ENCODE data around the gene KIN. TPM values are rescaled to one million over a fixed set of nuclear protein-coding genes. Genes with fewer than 3 reads are reported as not detected.
A peak's percentile ranks its signal among the peaks of the same experiment; 100 is the strongest.

The KIN gene
- total and polyA plus RNA-seq, 2 of the 4 experiments (the other 2 are of a cell fraction), result 3.0 to 6.4 TPM

- TF ChIP-seq MXI1 (IDR thresholded peaks at IDR 0.05; ENCODE audit: borderline replicate concordance, low read depth, low read length), result no peak
- no peak for TF ChIP-seq BHLHE40 (IDR thresholded peaks at IDR 0.05; ENCODE audit: low read depth, low read length)
- no peak for TF ChIP-seq USF2 (IDR thresholded peaks at IDR 0.05; ENCODE audit: low read depth, low read length)
- no peak for TF ChIP-seq MAZ (IDR thresholded peaks at IDR 0.05; ENCODE audit: borderline replicate concordance, low read depth, low read length)
- TF ChIP-seq SMC3 (IDR thresholded peaks at IDR 0.05; ENCODE audit: low read depth, low read length), result no peak
Observed at GRCh38 chr10:7792541-7792940, 4.7 kb upstream of the KIN start (continued).

DNA sequence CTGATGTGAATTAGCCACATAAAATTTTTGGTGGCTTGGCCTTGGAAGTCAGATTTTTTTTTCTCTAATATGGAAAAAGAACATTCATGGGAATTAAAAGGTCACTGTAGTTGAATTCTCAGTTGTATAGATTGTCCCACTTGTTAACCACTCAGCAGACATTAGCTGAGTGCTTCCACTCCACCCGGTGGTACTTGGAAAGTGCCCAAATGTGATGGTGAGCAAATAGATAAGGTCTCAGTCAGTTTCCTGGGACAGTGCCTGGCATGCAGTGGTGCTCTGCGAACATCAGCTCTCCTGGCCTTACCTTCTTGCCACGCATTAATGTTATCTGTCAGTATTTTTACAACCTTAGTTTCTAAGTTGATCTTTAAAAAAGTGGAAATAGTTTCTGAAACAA, 1.6 kb upstream of the KIN start:
- Histone ChIP-seq H4K91ac (ENCODE audit: insufficient read depth, low read depth, low read length) (no peak overlapping the region), H3K4me1 (ENCODE audit: control insufficient read depth, insufficient read depth, low read length) (peaks cover 1% of the 10 kb centered on the region; the same call in 1 of the 2 replicates), H3K18ac (ENCODE audit: low read depth, low read length) (no peak overlapping the region), H2BK20ac (ENCODE audit: low read depth, low read length) (no peak overlapping the region), H4K5ac (ENCODE audit: low read depth, low read length) (no peak overlapping the region), H3K4me2 (ENCODE audit: low read depth, low read length) (peak overlapping the region; percentile 98), H2AFZ (replicated peaks; ENCODE audit: low read length, poor library complexity) (no peak overlapping the region), H3K9me3 (ENCODE audit: control insufficient read depth, insufficient read depth, low read length) (no peaks in the 10 kb centered on the region), H2AK5ac (ENCODE audit: low read depth, low read length) (no peak overlapping the region; the same call in 1 of the 2 replicates), H3K14ac (replicated peaks; ENCODE audit: low read depth, low read length) (no peak overlapping the region), H3K23ac (ENCODE audit: low read depth, low read length) (peak overlapping the region; percentile 46), H3K36me3 (ENCODE audit: control insufficient read depth, insufficient read depth, low read length) (no peaks in the 10 kb centered on the region; the same call in 1 of the 2 replicates), H4K8ac (ENCODE audit: low read depth in 2 of 2, low read length in 2 of 2) (no peak overlapping the region), H3K4ac (ENCODE audit: low read depth, low read length) (0 out of 2 replicates have a peak overlapping the region, but pooled peaks have one; percentile 48), H2BK5ac (ENCODE audit: low read depth, low read length, poor library complexity, severe bottlenecking) (no peak overlapping the region), H3K27ac (ENCODE audit: insufficient read depth, low read length) (0 out of 2 replicates have a peak overlapping the region, but pooled peaks have one; percentile 2), H4K20me1 (ENCODE audit: insufficient read depth, low read length) (peaks cover 51% of the 10 kb centered on the region), H3K9me1 (ENCODE audit: insufficient read depth, low read length) (0 out of 2 replicates have a peak, but pooled peaks cover 7% of the 10 kb centered on the region), H3K9ac (ENCODE audit: low read depth, low read length) (peak overlapping the region; percentile 7; the same call in 1 of the 2 replicates), H2AK9ac (replicated peaks; ENCODE audit: low read depth, low read length, poor library complexity) (no peak overlapping the region), H3K56ac (ENCODE audit: extremely low read depth, insufficient read depth, low read length) (no peak overlapping the region), H3K79me1 (ENCODE audit: low read depth in 1 of 2, low read length in 2 of 2) (peaks cover 2 to 46% of the 10 kb centered on the region in 2 experiments; a peak in 2 of 4 replicates), H3K27me3 (ENCODE audit: control insufficient read depth, insufficient read depth, low read length) (no peaks in the 10 kb centered on the region), H2BK120ac (ENCODE audit: low read depth, low read length) (no peak overlapping the region), H2BK15ac (ENCODE audit: low read depth, low read length) (no peak overlapping the region), H3K4me3 (ENCODE audit: insufficient read depth, low read depth, low read length) (peak overlapping the region; percentile 10)
- peak; percentile 3; the same call in 1 of the 2 replicates for TF ChIP-seq POLR2A (IDR thresholded peaks at IDR 0.05; ENCODE audit: low read depth, low read length)
- no peak for TF ChIP-seq MXI1 (IDR thresholded peaks at IDR 0.05; ENCODE audit: borderline replicate concordance, low read depth, low read length)
- POLR2A ChIA-PET (ENCODE audit: unreplicated experiment), result no interaction called here
- no CpG with 5 or more reads among the region's 3 CpGs for WGBS, 2 experiments (ENCODE audit: extremely low coverage in 2 of 2, insufficient read length in 1 of 2)
- ATAC-seq (ENCODE audit: low read depth), result no peak
- BruUV-seq (replicated peaks), result no TSS peak
- intact Hi-C loops (cut with micrococcal nuclease), result no loop called here
- CTCF ChIA-PET, result no interaction called here
- peak; percentile 48 for DNase-seq
- in situ Hi-C loops (cut with MboI; ENCODE audit: low sequenced_read_pairs), result loop anchor here (25.0 kb wide), 1 partner anchor 1052 kb away; no protein-coding TSS in a partner anchor
- dilution Hi-C loops (cut with HindIII; ENCODE audit: low sequenced_read_pairs, unreplicated experiment), result no loop called here

Data from IMR-90 (cell line).